MM.1S (cell line): ENCODE measurements around the gene TIMM17A.

Experiments used
- DNase-seq: peaks from one replicate; pipeline ENCODE4 v3.0.0-alpha.2; 2015
- H2AFZ ChIP-seq: fragments of 300-600 bp; sonication (generic); 2 replicates; pipeline ENCODE4 v1.6.0; 2016; ENCODE audit warnings: antibody characterized with exemption, low read length
- H3F3A ChIP-seq: fragments of 300-600 bp; sonication (generic); 2 replicates; pipeline ENCODE4 v1.6.1; 2016; ENCODE audit warnings: mild to moderate bottlenecking, antibody characterized with exemption, low read length, moderate library complexity, mixed read lengths; ENCODE audit not compliant: insufficient read depth
- H3K27ac ChIP-seq: fragments of 300-600 bp; sonication (generic); 2 replicates; pipeline ENCODE4 v1.5.1; 2016; ENCODE audit warnings: mild to moderate bottlenecking, low read length
- H3K27me3 ChIP-seq: fragments of 300-600 bp; sonication (generic); replicated peaks from 2 replicates; pipeline ENCODE4 v1.6.0; 2016; ENCODE audit warnings: low read length; ENCODE audit not compliant: insufficient read depth
- H3K36me3 ChIP-seq: fragments of 300-600 bp; sonication (generic); replicated peaks from 2 replicates; pipeline ENCODE4 v1.6.1; 2016; ENCODE audit warnings: mild to moderate bottlenecking, low read length, mixed read lengths; ENCODE audit not compliant: insufficient read depth
- H3K4me1 ChIP-seq: fragments of 300-600 bp; sonication (generic); 2 replicates; pipeline ENCODE4 v1.6.1; 2016; ENCODE audit warnings: low read length, mixed read lengths
- H3K4me2 ChIP-seq: fragments of 300-600 bp; sonication (generic); 2 replicates; pipeline ENCODE4 v1.6.0; 2016; ENCODE audit warnings: low read depth, low read length
- H3K4me3 ChIP-seq: fragments of 300-600 bp; sonication (generic); 2 replicates; pipeline ENCODE4 v1.5.1; 2016; ENCODE audit warnings: low read length, mixed read lengths
- H3K79me2 ChIP-seq: fragments of 300-600 bp; sonication (generic); 2 replicates; pipeline ENCODE4 v1.6.1; 2016; ENCODE audit warnings: mixed run types, low read length, mixed read lengths
- H3K9ac ChIP-seq: fragments of 300-600 bp; sonication (generic); 2 replicates; pipeline ENCODE4 v1.6.1; 2016; ENCODE audit warnings: low read length, mixed read lengths
- H3K9me2 ChIP-seq: fragments of 300-600 bp; sonication (generic); replicated peaks from 2 replicates; pipeline ENCODE4 v1.6.1; 2016; ENCODE audit warnings: mild to moderate bottlenecking, low read length, mixed read lengths; ENCODE audit not compliant: insufficient read depth
- H3K9me3 ChIP-seq: fragments of 300-600 bp; sonication (generic); replicated peaks from 2 replicates; pipeline ENCODE4 v1.6.1; 2016; ENCODE audit warnings: mild to moderate bottlenecking, low read length, mixed read lengths; ENCODE audit not compliant: insufficient read depth
- H4K20me1 ChIP-seq: fragments of 300-600 bp; sonication (generic); 2 replicates; pipeline ENCODE4 v1.6.1; 2016; ENCODE audit warnings: mild to moderate bottlenecking, low read length, moderate library complexity, mixed read lengths; ENCODE audit not compliant: insufficient read depth
- CTCF ChIP-seq: fragments of 300-600 bp; sonication (generic); IDR thresholded peaks from 2 replicates; pipeline ENCODE4 v1.5.1; 2016; ENCODE audit warnings: antibody characterized with exemption, low read length, mixed read lengths
- EZH2 ChIP-seq: fragments of 300-600 bp; sonication (generic); optimal IDR thresholded peaks from 2 replicates; pipeline ENCODE3; 2017; ENCODE audit warnings: low read depth, mild to moderate bottlenecking, antibody characterized with exemption, low read length, mixed read lengths
- EZH2phosphoT487 ChIP-seq: fragments of 300-600 bp; sonication (generic); IDR thresholded peaks from 2 replicates; pipeline ENCODE4 v1.6.1; 2018; ENCODE audit warnings: antibody characterized with exemption, low read length

The TIMM17A gene

DNA sequence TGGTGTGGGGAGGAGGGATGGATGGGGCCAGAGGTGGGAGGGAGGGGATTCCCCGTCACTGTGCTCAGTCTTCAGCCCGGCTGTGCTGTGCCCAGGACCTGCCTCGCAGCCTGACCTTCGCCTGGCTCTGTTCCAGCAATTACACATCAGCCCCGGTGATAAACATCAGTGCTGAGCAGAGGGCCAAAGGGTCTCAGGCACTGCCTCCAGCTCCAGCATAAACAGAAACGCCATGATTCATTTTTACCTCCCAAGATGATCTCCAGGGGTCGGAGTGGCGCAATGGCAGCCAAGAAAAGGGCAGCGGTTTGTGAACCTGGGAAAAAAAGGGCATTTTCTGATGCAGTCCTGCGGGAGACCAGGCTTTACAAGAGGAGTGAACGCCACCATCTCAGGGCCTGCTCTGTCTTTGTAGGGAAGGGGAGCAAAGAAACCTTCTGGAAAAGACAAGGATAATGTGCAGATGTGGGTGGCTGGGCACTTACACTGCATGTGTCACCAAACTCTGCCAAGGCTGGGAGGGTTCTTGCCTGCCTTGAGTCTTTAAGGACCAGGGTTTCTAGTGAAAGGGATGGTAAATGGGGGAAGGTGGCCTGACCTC is 38.6 kb upstream of the TIMM17A start:
- H3K79me2 ChIP-seq = no peaks in the 10 kb centered on the region
- H3F3A ChIP-seq = no peaks in the 10 kb centered on the region
- H2AFZ ChIP-seq = 0 out of 2 replicates have a peak overlapping the region, but pooled peaks have one; percentile 6
- H3K27me3 ChIP-seq = no peaks in the 10 kb centered on the region
- H4K20me1 ChIP-seq = no peaks in the 10 kb centered on the region
- H3K9me3 ChIP-seq = no peaks in the 10 kb centered on the region
- H3K9me2 ChIP-seq = no peaks in the 10 kb centered on the region
- no peaks in the 10 kb centered on the region for H3K36me3 ChIP-seq
- TF ChIP-seq EZH2phosphoT487 (no peak), EZH2 (no peak), CTCF (no peak)
- H3K4me3 ChIP-seq = no peak overlapping the region
- peak; percentile 30 for DNase-seq
- peaks cover 4% of the 10 kb centered on the region; the same call in 1 of the 2 replicates for H3K4me1 ChIP-seq
- no peak overlapping the region for H3K9ac ChIP-seq
- H3K27ac ChIP-seq = no peak overlapping the region
- 0 out of 2 replicates have a peak overlapping the region, but pooled peaks have one; percentile 5 for H3K4me2 ChIP-seq

- Histone ChIP-seq H3K27me3 (no peaks in the 10 kb centered on the region), H3F3A (no peaks in the 10 kb centered on the region), H3K4me1 (peaks cover 4% of the 10 kb centered on the region; the same call in 1 of the 2 replicates), H3K36me3 (no peaks in the 10 kb centered on the region), H3K27ac (no peak overlapping the region), H3K9me2 (no peaks in the 10 kb centered on the region), H3K4me3 (no peak overlapping the region), H3K79me2 (no peaks in the 10 kb centered on the region), H3K9ac (no peak overlapping the region), H3K4me2 (no peak overlapping the region), H4K20me1 (no peaks in the 10 kb centered on the region), H3K9me3 (no peaks in the 10 kb centered on the region), H2AFZ (no peak overlapping the region)
- DNase-seq = no peak
- TF ChIP-seq EZH2phosphoT487 (no peak), CTCF (no peak), EZH2 (no peak)
These were observed 37.8 kb upstream of the TIMM17A start for GRCh38 chr1:201917362-201918033.

DNA sequence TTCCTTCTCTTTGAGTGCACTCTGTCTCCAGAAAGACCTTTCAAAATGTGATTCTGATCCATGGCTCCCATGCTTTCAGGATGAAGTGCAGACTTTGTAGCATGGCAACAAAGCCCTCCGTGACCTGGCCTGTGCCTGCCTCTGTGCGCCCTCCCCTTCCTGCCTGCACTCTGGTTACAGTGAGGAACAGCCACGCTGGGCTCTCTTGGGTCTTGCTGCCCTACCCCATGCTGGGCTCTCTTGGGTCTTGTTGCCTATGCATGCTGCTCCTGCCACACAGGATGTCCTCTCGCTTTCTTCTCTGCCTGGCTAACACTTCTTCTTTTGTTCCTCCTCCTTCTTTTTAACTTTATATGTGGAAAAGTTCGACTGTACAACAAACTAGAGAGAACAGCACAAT is 37.0 kb upstream of the TIMM17A start:
- Histone ChIP-seq H4K20me1 (no peaks in the 10 kb centered on the region), H3K9me3 (no peaks in the 10 kb centered on the region), H3K9me2 (no peaks in the 10 kb centered on the region), H3K27ac (no peak overlapping the region), H3K4me2 (no peak overlapping the region), H3K79me2 (no peaks in the 10 kb centered on the region), H3K4me1 (peaks cover 4% of the 10 kb centered on the region; the same call in 1 of the 2 replicates), H3K9ac (no peak overlapping the region), H3K36me3 (no peaks in the 10 kb centered on the region), H3K27me3 (no peaks in the 10 kb centered on the region), H3K4me3 (no peak overlapping the region), H3F3A (no peaks in the 10 kb centered on the region), H2AFZ (no peak overlapping the region)
- no peak for DNase-seq
- TF ChIP-seq CTCF (no peak), EZH2phosphoT487 (no peak), EZH2 (no peak)
